HG02759 (cell line): ENCODE results near the gene CDKAL1.

Source experiments
- ATAC-seq: cut with Tn5 transposase; IDR thresholded peaks from one replicate; pipeline ENCODE4 v1.9.1; 2021; ENCODE audit warnings: mild to moderate bottlenecking, moderate library complexity; ENCODE audit not compliant: unreplicated experiment

The CDKAL1 gene

DNA sequence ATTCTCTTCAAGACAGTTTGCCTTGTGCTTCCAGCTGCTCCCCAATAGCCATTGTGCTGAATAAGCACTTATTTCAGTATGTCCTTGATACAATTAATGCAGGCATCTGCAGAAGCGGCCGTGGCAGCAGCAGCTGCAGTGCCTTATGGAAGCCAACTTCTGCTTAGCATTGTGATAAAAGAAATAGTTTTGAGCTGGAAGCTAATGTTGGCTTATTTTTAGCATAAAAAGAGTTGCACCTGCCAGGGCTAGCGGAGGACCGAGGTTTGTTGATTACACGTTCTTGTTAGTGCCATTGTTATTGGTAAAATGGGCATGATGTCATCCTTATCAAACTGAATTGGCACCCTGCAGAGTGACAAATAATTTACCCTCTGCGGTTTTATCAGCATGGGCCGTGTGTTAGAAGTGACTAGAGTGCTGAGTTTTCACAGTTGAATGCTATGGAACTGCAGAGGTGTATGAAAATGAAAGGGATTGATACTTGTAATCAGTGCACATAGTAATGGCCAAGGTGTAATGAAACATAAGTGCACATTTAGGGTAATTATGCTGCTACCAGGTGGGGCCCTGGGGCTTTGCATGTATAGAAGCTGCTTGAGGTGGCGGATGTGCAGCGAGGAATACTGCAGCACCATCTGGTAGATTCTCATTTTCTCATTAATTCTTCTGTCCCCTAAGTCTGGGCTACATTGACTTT lies 334.3 kb downstream of the CDKAL1 start:
- ATAC-seq: no peak

DNA sequence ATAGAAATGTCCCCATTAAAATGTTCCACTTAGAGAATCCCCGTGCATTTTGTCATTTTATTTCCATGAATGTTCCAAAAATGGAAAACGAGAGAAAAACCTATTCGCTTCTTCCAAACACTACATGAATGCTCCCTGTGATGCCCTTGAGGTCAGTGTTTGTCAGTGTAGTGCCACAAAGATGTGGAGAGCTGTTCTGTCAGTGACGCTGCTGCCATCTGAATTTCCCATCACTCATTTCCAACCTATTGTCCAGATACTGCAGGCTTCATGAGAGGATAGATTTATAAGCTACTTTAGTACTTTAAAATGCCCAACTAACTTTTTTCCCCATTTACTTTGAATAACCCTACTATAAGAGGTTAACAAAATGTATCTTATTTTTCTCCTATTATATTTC lies 335.8 kb downstream of the CDKAL1 start:
- no peak for ATAC-seq

GRCh38 chr6:20870493-20870892 lies 336.2 kb downstream of the CDKAL1 start:
- ATAC-seq: no peak

DNA sequence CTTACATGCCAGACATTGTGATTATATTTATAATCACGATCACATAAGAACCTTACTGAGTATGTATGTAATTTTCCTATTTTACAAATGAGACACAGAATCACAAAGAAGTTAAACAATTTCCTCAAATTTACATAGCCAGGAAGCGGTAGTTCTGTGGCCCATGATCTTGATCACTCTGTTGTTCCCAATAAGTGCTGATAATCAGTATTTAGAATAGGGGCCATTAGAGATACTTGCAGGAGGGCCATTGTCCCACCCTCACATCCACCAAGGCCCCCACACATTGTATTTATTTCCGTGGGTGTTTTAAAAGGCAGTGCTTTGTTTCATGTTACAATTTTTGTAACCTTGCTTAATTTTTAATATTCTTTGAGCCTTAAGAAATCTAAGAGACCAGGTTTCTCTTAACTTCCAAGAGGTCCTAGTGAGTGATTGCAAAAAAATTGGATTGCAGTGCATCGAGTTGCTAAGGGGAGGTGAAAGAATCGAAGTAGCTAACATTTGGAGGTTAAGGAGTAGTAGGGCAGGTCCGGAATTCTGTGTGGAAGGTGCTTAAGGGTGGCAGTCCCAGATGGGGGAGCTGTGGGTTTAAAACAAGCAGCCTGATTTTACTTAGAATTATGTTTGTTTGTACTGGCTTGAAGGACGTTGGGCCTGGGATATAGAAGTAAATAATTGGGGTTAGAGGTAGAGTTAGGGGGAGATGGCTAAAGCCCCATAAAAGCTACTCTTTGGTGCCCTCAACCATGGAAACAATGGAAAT lies 339.4 kb downstream of the CDKAL1 start:
- ATAC-seq: no peak

DNA sequence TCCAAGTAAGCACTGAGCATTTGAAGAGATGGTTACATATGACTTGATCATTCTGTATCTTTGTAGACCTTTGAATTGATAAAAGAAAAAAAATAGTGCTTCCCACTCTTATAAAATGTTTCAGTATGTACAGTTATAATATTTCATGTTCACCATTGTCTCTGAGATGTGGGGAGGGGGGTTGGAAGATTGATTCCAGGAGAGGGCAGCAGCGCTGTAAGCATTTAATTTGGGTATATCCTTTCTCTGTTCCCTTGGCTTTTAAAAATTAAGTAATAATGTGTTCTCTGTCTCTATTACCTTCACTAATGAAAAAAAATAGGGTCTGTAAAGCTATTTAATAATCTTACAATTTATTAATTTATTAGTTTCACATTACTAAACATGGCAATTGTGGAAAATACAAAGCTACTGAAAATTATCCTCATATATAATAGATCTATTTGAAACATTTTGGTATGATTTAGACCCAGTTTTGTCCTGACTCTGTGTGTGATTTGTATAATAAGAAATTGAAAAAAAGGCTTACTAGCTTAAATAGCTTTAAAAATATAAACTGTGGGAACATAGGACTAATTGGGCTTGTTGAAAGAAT lies 341.2 kb downstream of the CDKAL1 start:
- ATAC-seq: no peak

DNA sequence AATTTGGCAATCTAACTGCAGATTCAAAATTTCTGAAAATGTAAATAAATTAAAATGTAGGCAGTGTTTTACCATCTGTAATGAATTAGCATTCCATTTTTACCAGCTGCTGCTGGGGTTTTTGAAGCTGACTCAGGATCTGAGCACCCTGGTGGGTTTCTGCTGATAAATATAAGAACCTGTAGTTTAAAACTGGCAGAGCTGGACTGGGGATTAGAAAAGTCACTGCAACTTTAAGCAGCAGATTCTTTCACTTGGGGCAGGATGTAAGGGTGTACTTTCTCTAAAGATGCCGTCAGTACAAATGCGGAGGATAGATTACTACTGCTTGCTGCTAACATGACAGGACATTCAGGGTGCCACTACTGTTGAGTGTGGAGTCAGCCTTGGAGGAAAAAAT lies 341.8 kb downstream of the CDKAL1 start:
- no peak for ATAC-seq

GRCh38 chr6:20876561-20876960 lies 342.3 kb downstream of the CDKAL1 start:
- ATAC-seq: no peak

DNA sequence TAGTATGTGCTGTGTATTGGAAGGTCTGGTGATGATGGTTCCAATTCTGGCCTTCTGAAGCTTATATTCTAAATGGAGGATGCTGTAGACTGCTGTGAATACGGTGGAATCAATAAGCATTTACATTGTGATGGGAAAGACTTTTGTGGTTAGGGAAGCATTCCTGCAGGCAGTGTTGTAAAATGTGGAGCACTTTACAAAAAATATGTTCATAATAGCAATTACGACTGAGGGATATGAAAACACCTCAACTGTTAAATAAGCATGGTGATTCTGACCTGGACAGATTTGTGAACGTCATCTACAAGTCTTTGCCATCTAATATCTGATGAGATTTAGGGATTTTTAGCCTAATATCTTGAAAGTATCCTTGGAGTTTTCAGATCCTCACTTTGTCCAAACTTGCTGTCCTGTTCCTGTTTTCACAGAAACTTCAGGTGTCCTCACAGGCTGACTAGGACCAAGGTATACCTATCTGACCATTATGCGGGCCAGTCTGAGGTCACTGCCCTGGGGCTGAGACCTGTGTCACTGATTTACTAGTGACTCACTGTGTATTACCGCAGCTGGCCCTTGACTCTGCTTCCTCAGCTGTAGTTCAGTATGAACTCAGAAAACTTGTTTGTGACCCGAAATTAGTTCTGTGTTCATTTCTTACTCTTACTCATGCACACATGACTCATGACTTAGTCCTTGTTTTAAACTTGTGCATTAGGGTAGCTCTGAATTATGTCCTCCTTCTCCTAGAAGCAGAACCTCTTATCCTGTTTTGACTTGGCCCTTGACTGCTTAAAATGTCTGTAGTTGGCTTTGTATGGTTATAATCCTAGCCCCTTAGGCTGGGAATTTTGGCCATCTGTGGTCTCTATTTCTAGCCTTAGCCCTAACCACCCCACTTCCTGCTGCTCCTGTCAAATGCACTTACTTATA lies 343.0 kb downstream of the CDKAL1 start:
- peak; percentile 98 for ATAC-seq

- no peak for ATAC-seq
These were observed 344.9 kb downstream of the CDKAL1 start for GRCh38 chr6:20879121-20879520.

- no peak for ATAC-seq
These were observed 345.3 kb downstream of the CDKAL1 start for GRCh38 chr6:20879526-20879925.

DNA sequence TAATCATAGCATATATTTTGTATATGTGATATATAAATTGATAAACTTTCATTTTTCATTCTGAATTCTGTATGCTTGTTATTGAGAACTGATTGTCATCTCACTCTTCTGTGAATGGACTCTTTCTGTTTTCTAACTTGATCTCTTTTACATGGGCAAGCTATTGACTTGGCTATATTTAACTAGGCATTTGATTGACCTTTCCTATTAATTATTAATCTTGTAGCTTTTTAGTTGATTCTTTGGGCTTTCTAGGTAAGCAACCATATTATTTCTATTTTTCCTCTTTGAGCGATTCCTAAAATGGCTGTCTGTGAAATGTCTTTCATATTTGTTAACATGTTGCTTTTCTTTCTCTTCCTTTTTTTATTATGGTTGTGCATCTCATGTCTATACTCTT lies 347.1 kb downstream of the CDKAL1 start:
- ATAC-seq: no peak

- no peak for ATAC-seq
These were observed 347.8 kb downstream of the CDKAL1 start for GRCh38 chr6:20882014-20882413.

DNA sequence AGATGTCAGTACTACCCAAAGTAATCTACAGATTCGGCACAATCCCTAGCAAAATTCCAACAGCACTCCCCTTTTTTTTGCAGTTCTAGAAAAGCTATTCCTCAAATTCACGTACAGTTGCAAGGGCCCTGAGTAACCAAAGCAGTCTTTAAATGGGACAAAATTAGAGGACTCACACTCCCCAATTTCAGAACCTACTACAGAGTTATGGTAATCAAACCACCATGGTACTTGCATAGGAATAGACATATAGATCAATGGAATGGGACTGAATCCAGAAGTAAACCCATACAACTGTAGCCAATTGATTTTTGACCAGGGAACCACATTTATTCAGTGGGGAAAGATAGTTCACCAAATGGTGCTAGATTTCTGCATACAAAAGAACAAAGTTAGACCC lies 350.8 kb downstream of the CDKAL1 start:
- ATAC-seq: no peak

DNA sequence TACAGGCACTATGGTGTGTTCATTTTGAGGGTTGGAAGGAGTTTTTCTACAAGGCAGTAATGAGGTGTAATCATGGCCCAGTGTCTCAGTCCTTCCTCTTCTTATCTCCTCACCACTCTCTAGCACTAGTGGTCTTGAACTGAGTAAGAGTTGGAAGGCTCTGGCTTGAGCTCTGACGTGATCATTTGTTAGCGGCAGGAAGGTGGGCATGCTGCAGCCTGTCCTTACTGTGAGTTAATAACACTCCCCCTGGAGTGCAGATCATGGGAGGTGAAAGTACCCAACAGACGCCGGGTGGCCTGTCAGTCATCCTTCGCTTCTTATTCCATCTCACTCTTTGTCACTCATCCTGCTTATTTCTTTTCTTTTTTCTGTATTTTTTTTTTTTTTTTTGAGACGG lies 356.9 kb downstream of the CDKAL1 start:
- no peak for ATAC-seq

DNA sequence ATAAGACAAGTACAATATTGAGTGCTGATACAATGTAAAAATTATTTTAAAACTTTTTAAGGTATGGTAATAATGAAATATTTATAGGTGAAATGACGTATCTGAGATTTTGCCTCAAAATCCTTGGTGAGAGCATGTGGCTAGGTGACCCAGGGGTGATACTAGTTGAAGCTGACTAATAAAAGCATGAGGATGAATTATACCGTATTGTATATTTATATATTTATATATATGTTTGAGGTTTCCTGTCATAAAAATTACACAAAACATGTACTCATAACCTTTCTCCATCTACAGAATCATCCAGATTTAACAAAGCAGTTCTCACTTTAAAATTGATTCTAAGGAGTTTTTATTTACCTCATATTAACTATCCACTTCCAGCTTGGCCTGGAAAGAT lies 358.1 kb downstream of the CDKAL1 start:
- ATAC-seq: no peak

DNA sequence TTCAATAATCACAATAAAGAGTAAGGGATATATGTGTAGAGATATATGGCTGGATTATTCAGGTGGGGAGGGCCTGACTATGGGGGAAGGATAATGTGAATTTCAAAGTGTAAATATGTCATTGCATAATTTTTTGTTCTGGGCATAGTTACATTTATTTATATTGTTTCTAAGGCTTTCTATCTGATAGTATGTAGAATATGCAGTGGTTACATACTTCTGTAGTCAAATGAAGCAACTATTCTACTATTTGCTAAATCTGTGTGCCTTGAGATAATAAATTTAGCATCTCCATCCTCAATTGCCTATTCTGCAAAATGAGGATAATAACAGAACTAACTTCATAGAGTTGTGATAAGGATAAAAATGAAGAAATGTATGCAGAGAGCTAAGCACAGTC lies 359.2 kb downstream of the CDKAL1 start:
- no peak for ATAC-seq

- ATAC-seq: peak; percentile 90
These were observed 366.3 kb downstream of the CDKAL1 start for GRCh38 chr6:20900389-20901160.

GRCh38 chr6:20905377-20905776 lies 371.1 kb downstream of the CDKAL1 start:
- ATAC-seq: no peak

DNA sequence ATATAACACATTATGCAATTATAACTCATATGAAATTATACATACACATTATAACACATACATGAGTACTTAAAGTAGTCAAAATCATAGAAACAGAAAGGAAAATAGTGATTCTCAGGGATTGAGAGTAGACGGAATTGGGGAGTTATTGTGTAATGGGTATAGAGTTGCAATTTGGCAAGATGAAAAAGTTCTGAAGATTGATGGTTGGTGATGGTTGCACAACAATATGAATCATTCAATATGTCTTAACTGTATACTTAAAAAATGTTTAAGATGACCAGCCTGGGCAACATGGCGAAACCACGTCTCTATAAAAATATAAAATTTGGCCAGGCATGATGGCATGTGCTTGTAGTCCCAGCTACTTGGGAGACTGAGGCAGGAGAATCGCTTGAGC lies 372.7 kb downstream of the CDKAL1 start:
- ATAC-seq: no peak

DNA sequence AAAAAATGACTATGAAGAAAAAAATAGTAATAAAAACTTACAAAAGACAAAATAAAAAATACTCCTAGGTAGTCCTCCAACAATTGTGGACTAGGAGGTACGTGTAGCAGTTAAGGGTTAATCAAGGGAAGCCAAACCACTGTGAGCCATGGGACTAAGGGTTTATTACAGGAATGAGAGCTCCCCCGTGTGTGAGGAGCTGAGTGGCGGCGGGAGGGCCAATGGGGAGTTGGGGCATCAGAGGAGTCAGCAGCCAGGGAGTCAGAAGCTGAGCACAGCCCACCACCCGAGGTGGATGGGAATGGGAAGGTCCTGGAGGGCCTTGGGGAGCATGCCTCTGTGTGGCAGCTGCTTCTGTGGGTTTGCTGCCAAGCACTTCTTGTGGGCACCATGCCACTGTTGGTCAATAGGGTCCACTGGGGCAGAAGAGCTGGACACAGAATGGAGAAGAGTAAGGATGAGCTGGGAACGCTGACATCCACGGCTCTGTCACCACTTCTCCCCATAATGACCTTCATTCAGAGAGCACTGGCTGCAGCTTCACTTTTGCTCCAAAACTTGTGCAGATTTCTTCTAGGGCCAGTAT lies 373.3 kb downstream of the CDKAL1 start:
- no peak for ATAC-seq
